HG03175 (cell line): Measurements from ENCODE around the gene ITPK1.

Source experiments
- ATAC-seq: cut with Tn5 transposase; IDR thresholded peaks from one replicate; pipeline ENCODE4 v1.9.1; 2021; ENCODE audit warnings: mild to moderate bottlenecking, moderate library complexity; ENCODE audit not compliant: unreplicated experiment

The ITPK1 gene

GRCh38 chr14:92997343-92998061, 118.2 kb downstream of the ITPK1 start:
- ATAC-seq = no peak

- ATAC-seq = no peak
Measured at GRCh38 chr14:92995620-92996019, 120.1 kb downstream of the ITPK1 start.

GRCh38 chr14:92994942-92995341, 120.8 kb downstream of the ITPK1 start:
- no peak for ATAC-seq

- ATAC-seq = no peak
Measured at GRCh38 chr14:92994131-92994676, 121.5 kb downstream of the ITPK1 start.

- ATAC-seq = no peak
Measured at GRCh38 chr14:92993302-92993701, 122.4 kb downstream of the ITPK1 start.

GRCh38 chr14:92991536-92991935, 124.2 kb downstream of the ITPK1 start:
- ATAC-seq = no peak

- no peak for ATAC-seq
Measured at GRCh38 chr14:92990456-92991430, 125.0 kb downstream of the ITPK1 start.

- no peak for ATAC-seq
Measured at GRCh38 chr14:92988786-92989755, 126.7 kb downstream of the ITPK1 start.

- no peak for ATAC-seq
Measured at GRCh38 chr14:92987713-92988510, 127.8 kb downstream of the ITPK1 start.

GRCh38 chr14:92987148-92987570, 128.6 kb downstream of the ITPK1 start:
- no peak for ATAC-seq

- no peak for ATAC-seq
Measured at GRCh38 chr14:92986254-92987147, 129.2 kb downstream of the ITPK1 start.

GRCh38 chr14:92985521-92985920, 130.2 kb downstream of the ITPK1 start:
- no peak for ATAC-seq

GRCh38 chr14:92984896-92985295, 130.8 kb downstream of the ITPK1 start:
- no peak for ATAC-seq

GRCh38 chr14:92984082-92984788, 131.5 kb downstream of the ITPK1 start:
- ATAC-seq = no peak

- ATAC-seq = no peak
Measured at GRCh38 chr14:92982956-92983355, 132.8 kb downstream of the ITPK1 start.

GRCh38 chr14:92981726-92982125, 134.0 kb downstream of the ITPK1 start:
- ATAC-seq = no peak

GRCh38 chr14:92980866-92981265, 134.9 kb downstream of the ITPK1 start:
- ATAC-seq = no peak
